GM20000 (cell line): Measurements from ENCODE around the gene MSI2.

Experiments
- DNase-seq: peaks from one replicate; pipeline ENCODE4 v3.0.0; 2012; ENCODE audit warnings: low spot score
- TF ChIP-seq, protein P1 (sequence below): IDR thresholded peaks from 2 replicates; pipeline ENCODE4 v1.5.1; 2012; ENCODE audit warnings: mild to moderate bottlenecking, control low read depth; ENCODE audit errors: extremely low read depth, missing control alignments

Gene MSI2

DNA sequence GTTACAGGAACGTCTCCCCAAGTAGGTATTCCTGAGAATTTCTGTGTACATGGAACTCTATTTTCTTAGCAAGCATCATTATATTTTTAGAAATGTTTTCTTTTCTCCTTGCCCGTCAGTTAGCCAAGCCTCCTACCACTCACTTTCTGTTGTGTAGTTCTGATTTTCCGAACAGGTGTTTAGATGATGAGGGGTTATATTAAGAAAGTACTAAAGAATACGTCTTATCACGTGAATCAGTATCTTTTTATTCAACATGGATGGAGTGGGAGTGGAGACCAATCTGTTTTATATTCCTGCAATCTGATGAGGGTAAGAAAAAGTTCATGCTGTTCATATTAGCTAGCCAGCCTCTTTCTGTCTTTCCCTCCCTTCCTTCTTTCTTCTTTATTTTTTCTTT, 29.4 kb downstream of the MSI2 start:
- no peak for DNase-seq
- TF ChIP-seq, protein P1, sequence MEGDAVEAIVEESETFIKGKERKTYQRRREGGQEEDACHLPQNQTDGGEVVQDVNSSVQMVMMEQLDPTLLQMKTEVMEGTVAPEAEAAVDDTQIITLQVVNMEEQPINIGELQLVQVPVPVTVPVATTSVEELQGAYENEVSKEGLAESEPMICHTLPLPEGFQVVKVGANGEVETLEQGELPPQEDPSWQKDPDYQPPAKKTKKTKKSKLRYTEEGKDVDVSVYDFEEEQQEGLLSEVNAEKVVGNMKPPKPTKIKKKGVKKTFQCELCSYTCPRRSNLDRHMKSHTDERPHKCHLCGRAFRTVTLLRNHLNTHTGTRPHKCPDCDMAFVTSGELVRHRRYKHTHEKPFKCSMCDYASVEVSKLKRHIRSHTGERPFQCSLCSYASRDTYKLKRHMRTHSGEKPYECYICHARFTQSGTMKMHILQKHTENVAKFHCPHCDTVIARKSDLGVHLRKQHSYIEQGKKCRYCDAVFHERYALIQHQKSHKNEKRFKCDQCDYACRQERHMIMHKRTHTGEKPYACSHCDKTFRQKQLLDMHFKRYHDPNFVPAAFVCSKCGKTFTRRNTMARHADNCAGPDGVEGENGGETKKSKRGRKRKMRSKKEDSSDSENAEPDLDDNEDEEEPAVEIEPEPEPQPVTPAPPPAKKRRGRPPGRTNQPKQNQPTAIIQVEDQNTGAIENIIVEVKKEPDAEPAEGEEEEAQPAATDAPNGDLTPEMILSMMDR: no peak

DNA sequence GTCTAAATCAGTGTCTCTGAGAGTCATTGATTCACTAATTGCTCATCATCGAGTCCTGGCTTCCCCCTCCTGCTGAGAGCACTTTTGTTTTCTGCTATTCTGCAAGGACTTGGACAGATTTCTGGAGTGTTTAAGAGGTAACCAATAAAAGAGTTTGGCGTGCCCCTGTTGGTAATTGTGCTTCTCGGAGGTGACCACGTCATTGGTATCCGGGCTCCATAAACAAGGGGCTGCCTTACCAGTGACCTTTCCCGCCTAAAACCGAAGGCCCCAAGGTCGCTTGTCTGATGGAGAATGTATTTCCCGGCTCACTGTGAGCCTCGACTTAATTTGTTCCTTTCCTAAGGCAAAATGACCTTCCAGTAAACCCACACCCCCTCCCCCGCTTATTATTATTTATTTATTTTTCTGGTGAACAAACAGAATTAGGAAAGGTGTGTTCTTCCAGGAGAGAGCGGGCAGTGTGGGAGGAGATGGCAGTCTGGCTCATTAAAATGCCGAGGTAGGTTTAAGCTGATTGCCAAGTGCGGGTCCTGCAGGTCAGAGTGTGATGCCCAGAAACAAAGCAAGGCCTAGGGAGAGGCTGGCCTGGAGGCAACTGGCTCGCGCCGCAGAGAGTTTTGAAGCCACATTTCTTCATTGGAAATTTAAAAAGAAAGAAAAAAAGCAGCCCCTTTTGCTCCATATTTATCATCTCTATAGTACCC, 30.2 kb downstream of the MSI2 start:
- TF ChIP-seq, protein P1: no peak
- no peak for DNase-seq

DNA sequence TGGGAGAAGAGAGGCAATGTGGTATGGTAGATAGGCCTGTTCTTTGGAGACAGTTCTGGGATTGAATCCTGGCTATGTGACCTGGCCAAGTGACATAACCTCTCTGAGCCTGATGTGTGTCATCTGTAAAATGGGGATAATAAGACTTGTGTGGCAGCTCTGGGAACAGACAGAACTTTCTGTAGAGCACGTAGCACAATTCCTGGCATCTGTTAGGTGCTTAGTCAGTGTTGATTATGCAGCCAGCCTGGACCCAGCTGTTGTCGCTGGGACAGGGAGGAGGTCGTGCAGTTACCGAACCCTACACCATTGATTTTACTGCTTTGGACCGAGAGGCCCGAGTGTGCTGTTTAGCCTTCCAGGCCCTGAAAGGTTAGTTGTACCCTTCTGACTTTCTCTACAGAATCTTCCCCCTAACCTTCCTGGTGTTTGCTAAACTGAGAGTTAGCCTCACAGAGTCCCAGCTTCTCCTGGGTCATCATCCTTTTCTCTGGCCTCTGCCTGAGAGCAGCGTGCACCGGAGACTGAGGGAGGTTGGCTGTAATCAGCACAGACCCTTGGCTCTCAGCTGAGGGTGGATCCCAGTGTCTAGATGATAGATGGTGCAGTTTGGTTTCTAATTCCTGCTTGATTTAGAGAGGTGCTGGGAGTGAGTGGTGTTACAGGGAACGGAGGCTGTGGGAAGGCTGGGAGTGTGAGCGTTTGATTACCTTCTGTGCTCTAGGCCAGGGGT, 31.9 kb downstream of the MSI2 start:
- TF ChIP-seq, protein P1: no peak
- no peak for DNase-seq

DNA sequence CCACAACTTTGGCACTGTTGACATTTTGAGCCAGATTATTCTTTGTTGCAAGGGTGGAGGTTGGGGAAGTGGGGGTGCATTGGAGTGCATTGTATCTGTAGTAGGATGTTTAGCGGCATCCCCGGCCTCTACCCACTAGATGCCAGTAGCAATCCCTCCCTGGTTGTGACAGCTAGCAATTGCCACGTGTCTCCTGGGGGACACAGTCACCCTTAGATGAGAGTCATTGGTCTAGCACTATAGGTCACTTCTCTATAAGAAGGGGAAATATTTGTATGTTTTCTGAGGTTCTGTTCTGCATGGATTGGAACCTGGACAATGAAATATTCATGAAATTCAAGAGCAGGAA, 32.4 kb downstream of the MSI2 start:
- TF ChIP-seq, protein P1: no peak
- DNase-seq: no peak

DNA sequence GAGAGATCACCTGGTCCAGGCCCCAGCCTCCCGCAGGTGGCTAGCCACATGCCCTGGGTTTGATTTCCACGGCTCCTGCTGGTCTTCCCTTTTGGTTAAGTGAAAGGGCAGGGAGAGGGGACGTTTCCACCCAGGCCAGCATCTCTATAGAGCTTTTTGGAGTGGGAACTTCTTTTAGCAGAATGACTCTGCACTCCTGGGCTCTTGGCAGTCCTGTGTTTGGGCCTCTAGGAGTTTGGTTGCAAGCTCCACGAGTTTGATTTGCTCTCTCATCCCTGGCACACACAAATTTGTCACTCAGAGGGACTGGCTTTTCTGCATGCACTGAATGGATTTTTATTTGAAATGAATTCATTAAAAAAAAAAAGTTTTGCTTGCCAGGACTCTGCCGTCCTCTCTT, 32.8 kb downstream of the MSI2 start:
- TF ChIP-seq, protein P1: no peak
- DNase-seq: no peak

DNA sequence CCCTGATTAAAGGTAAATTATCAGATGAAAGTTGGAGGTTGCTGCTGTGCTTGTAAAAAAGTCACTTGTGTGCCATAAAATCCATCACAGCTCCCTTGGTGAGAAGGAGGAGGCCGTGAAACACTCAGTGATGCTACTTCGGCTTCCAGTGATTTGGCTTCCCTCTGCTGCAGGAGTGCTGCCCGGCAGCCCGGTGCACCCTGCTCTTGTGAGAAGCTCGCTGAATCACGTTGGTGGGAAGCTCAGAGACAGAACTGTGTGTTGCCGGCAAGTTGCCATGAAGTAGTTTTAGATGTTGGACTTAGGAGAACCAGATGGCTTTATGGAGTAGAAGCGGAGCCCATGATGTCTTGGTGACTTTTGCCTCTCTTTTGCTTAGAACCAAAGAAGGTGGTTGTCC, 33.3 kb downstream of the MSI2 start:
- TF ChIP-seq, protein P1: no peak

DNA sequence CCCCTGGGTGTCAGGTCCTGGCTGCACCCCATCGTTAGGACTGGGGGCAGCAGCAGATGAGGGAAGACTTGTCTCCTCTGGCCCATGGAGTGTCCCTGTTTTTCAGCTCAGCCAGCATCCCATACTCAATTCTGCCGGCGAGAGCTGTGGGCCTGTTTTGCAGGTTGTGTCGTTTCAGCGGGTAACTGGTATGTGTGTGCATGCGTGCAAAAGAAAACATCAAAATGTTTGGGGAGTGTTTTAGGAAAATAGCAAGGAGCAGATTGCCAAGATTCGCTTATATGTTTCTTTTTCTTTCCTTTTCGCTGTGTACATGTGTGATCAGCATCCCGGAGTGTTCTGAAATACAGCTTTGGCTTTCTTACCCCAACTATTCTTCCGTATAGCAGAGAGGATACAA, 34.7 kb downstream of the MSI2 start:
- TF ChIP-seq, protein P1: no peak
- no peak for DNase-seq

More for the DNA sequence above, 33.3 kb downstream of the MSI2 start:
- DNase-seq: no peak
